A673 (cell line): ENCODE measurements around the gene AKR1D1.

Source experiments
- CTCF ChIP-seq: fragments of 300-800, 200-600 bp; sonication (generic); conservative IDR thresholded peaks from 2 replicates; pipeline ENCODE4 v1.5.1; 2017; ENCODE audit warnings: low read depth, mild to moderate bottlenecking, antibody characterized with exemption, low read length, moderate library complexity, mixed read lengths
- EZH2 ChIP-seq: fragments of 200-600 bp; sonication (generic); IDR thresholded peaks from 2 replicates; pipeline ENCODE4 v1.6.1; 2017; ENCODE audit warnings: borderline replicate concordance, low read depth, mild to moderate bottlenecking, mixed read lengths, antibody characterized with exemption, low read length; ENCODE audit not compliant: poor library complexity, severe bottlenecking

GRCh38 chr7:138129551-138130165 lies 53.4 kb downstream of the AKR1D1 start:
- TF ChIP-seq CTCF (no peak), EZH2 (no peak)
